Liver (tissue), 3 donors: ENCODE results near the gene EXOC3.

ENCODE experiments used
- EGR1 ChIP-seq, 2 donors: IDR thresholded peaks; 2 replicates each; pipeline ENCODE4 v1.6.1; 2016 to 2018; ENCODE audit warnings: antibody characterized with exemption in 2 of 2, low read depth in 2 of 2
- FOXA1 ChIP-seq: IDR thresholded peaks from 2 replicates; pipeline ENCODE4 v1.6.1; 2016; ENCODE audit warnings: antibody characterized with exemption
- FOXA2 ChIP-seq: IDR thresholded peaks from 2 replicates; pipeline ENCODE4 v1.6.1; 2016; ENCODE audit warnings: antibody characterized with exemption
- GABPA ChIP-seq, 2 donors: IDR thresholded peaks in 1 of 2; conservative IDR thresholded peaks in 1 of 2; 2 replicates each; pipeline ENCODE4 v1.6.1; 2016; ENCODE audit warnings: antibody characterized with exemption in 2 of 2, mild to moderate bottlenecking in 1 of 2, moderate library complexity in 1 of 2
- HNF4A ChIP-seq, 2 donors: conservative IDR thresholded peaks; 2 replicates each; pipeline ENCODE4 v1.6.1; 2016; ENCODE audit warnings: antibody characterized with exemption in 2 of 2, mild to moderate bottlenecking in 2 of 2
- RAD21 ChIP-seq, 2 donors: IDR thresholded peaks; 2 replicates each; pipeline ENCODE4 v1.6.1; 2016; ENCODE audit warnings: antibody characterized with exemption in 2 of 2, mild to moderate bottlenecking in 2 of 2
- SP1 ChIP-seq: IDR thresholded peaks from 2 replicates; pipeline ENCODE4 v1.6.1; 2018; ENCODE audit warnings: antibody characterized with exemption, mild to moderate bottlenecking
- TAF1 ChIP-seq: conservative IDR thresholded peaks from 2 replicates; pipeline ENCODE4 v1.6.1; 2016; ENCODE audit warnings: antibody characterized with exemption, mild to moderate bottlenecking
- YY1 ChIP-seq: IDR thresholded peaks from 2 replicates; pipeline ENCODE4 v1.6.1; 2016; ENCODE audit warnings: antibody characterized with exemption, mild to moderate bottlenecking
- TF ChIP-seq, protein P1 (sequence below): fragments of 150-350 bp; IDR thresholded peaks from 2 replicates; pipeline ENCODE4 v1.5.1; 2017; ENCODE audit warnings: improper control_type of control experiment, low read depth, low read length; ENCODE audit not compliant: missing input control
- TF ChIP-seq, protein P2 (sequence below): IDR thresholded peaks from 2 replicates; pipeline ENCODE4 v1.6.1; 2016; ENCODE audit warnings: antibody characterized with exemption
- TF ChIP-seq, protein P3 (sequence below): IDR thresholded peaks from 2 replicates; pipeline ENCODE4 v1.6.1; 2016; ENCODE audit warnings: antibody characterized with exemption
- TF ChIP-seq, protein P4 (sequence below): IDR thresholded peaks from 2 replicates; pipeline ENCODE4 v1.6.1; 2016; ENCODE audit warnings: antibody characterized with exemption, mild to moderate bottlenecking
- donor health status: healthy.
- donor health status: healthy.

DNA sequence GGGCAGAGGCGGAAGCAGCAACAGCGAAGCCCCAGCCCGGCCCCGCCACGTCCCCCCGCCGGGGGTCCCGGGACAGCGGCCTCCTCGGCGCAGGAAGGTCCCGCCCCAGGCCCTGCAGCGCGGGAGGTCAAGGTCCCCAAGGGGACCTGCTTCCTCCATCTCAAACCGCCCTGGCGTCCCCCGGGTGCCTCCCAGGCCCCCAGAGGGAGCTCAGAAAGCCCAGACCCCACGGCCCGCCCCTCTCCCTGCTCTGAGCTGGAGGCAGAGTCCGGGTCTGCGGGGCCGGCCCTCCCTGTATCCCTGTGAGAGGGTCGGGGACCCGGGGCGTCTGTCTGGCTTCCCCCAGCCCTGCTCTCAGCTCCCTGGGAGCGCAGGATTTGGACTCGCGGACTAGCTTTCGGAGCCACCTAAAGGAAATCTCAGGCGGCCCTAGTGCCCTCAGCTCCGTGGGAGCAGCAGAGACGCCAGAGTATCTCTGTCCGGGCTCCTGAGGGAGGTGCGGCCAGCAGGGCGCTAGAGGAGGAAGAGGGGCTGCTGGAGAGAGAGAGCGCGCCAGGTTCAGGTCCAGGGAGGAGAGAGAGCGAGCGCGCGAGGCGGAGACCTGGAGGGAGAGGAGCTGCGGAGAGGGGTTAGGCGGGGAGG, 30.7 kb downstream of the EXOC3 start:
- TF ChIP-seq, protein P1, sequence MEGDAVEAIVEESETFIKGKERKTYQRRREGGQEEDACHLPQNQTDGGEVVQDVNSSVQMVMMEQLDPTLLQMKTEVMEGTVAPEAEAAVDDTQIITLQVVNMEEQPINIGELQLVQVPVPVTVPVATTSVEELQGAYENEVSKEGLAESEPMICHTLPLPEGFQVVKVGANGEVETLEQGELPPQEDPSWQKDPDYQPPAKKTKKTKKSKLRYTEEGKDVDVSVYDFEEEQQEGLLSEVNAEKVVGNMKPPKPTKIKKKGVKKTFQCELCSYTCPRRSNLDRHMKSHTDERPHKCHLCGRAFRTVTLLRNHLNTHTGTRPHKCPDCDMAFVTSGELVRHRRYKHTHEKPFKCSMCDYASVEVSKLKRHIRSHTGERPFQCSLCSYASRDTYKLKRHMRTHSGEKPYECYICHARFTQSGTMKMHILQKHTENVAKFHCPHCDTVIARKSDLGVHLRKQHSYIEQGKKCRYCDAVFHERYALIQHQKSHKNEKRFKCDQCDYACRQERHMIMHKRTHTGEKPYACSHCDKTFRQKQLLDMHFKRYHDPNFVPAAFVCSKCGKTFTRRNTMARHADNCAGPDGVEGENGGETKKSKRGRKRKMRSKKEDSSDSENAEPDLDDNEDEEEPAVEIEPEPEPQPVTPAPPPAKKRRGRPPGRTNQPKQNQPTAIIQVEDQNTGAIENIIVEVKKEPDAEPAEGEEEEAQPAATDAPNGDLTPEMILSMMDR = no peak
- TF ChIP-seq TAF1 = no peak
- TF ChIP-seq RAD21 (IDR thresholded peaks at IDR 0.05) = no peak
- no peak for TF ChIP-seq GABPA (IDR thresholded peaks at IDR 0.05 in 1 of 2, conservative IDR thresholded peaks at IDR 0.05 in 1 of 2)
- no peak for TF ChIP-seq EGR1 (IDR thresholded peaks at IDR 0.05; ENCODE audit: low read depth in 2 of 2)
- no peak for TF ChIP-seq FOXA1
- no peak for TF ChIP-seq SP1
- no peak for TF ChIP-seq FOXA2
- TF ChIP-seq, protein P2, sequence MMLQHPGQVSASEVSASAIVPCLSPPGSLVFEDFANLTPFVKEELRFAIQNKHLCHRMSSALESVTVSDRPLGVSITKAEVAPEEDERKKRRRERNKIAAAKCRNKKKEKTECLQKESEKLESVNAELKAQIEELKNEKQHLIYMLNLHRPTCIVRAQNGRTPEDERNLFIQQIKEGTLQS = no peak
- no peak for TF ChIP-seq YY1
- TF ChIP-seq, protein P3, sequence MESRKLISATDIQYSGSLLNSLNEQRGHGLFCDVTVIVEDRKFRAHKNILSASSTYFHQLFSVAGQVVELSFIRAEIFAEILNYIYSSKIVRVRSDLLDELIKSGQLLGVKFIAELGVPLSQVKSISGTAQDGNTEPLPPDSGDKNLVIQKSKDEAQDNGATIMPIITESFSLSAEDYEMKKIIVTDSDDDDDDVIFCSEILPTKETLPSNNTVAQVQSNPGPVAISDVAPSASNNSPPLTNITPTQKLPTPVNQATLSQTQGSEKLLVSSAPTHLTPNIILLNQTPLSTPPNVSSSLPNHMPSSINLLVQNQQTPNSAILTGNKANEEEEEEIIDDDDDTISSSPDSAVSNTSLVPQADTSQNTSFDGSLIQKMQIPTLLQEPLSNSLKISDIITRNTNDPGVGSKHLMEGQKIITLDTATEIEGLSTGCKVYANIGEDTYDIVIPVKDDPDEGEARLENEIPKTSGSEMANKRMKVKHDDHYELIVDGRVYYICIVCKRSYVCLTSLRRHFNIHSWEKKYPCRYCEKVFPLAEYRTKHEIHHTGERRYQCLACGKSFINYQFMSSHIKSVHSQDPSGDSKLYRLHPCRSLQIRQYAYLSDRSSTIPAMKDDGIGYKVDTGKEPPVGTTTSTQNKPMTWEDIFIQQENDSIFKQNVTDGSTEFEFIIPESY = no peak
- TF ChIP-seq, protein P4, sequence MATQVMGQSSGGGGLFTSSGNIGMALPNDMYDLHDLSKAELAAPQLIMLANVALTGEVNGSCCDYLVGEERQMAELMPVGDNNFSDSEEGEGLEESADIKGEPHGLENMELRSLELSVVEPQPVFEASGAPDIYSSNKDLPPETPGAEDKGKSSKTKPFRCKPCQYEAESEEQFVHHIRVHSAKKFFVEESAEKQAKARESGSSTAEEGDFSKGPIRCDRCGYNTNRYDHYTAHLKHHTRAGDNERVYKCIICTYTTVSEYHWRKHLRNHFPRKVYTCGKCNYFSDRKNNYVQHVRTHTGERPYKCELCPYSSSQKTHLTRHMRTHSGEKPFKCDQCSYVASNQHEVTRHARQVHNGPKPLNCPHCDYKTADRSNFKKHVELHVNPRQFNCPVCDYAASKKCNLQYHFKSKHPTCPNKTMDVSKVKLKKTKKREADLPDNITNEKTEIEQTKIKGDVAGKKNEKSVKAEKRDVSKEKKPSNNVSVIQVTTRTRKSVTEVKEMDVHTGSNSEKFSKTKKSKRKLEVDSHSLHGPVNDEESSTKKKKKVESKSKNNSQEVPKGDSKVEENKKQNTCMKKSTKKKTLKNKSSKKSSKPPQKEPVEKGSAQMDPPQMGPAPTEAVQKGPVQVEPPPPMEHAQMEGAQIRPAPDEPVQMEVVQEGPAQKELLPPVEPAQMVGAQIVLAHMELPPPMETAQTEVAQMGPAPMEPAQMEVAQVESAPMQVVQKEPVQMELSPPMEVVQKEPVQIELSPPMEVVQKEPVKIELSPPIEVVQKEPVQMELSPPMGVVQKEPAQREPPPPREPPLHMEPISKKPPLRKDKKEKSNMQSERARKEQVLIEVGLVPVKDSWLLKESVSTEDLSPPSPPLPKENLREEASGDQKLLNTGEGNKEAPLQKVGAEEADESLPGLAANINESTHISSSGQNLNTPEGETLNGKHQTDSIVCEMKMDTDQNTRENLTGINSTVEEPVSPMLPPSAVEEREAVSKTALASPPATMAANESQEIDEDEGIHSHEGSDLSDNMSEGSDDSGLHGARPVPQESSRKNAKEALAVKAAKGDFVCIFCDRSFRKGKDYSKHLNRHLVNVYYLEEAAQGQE = no peak
- no peak for TF ChIP-seq HNF4A (conservative IDR thresholded peaks at IDR 0.05)
